Measurements from ENCODE around the gene CFAP52.
"Not testable (repeated sequence)": the region's sequence is repeated elsewhere in the genome, so short reads cannot be mapped to it uniquely, and the experiment has no call there.

The CFAP52 gene

GRCh38 chr17:9571201-9571600 lies 5.2 kb upstream of the CFAP52 start:
- DNase-seq, result no peak

GRCh38 chr17:9575381-9576101 lies 901 bp upstream of the CFAP52 start, which contains the start of gene STX8:
Gene STX8 (minus strand): TSS chr17:9575820. CDS start chr17:9575808, 12 bp downstream.
- peak; percentile 93 for DNase-seq

GRCh38 chr17:9577373-9577709 lies 899 bp downstream of the CFAP52 start:
- DNase-seq, result no peak

GRCh38 chr17:9587969-9588656 lies 11.7 kb downstream of the CFAP52 start:
- DNase-seq, result no peak

- no peak for DNase-seq
Observed at GRCh38 chr17:9594065-9594464, 17.6 kb downstream of the CFAP52 start.

GRCh38 chr17:9597638-9598037 lies 21.2 kb downstream of the CFAP52 start:
- DNase-seq, result not testable (repeated sequence)

GRCh38 chr17:9598661-9599060 lies 22.2 kb downstream of the CFAP52 start:
- no peak for DNase-seq

GRCh38 chr17:9604583-9604982 lies 28.1 kb downstream of the CFAP52 start:
- DNase-seq, result not testable (repeated sequence)

GRCh38 chr17:9606453-9606852 lies 30.0 kb downstream of the CFAP52 start:
- no peak for DNase-seq

GRCh38 chr17:9607058-9607457 lies 30.6 kb downstream of the CFAP52 start:
- DNase-seq, result not testable (repeated sequence)

- DNase-seq, result no peak
Observed at GRCh38 chr17:9611557-9611956, 35.1 kb downstream of the CFAP52 start.

- DNase-seq, result no peak
Observed at GRCh38 chr17:9612006-9612405, 35.6 kb downstream of the CFAP52 start.

GRCh38 chr17:9615486-9615885 lies 39.0 kb downstream of the CFAP52 start:
- no peak for DNase-seq

- no peak for DNase-seq
Observed at GRCh38 chr17:9622961-9623360, 46.5 kb downstream of the CFAP52 start.

- no peak for DNase-seq
Observed at GRCh38 chr17:9628509-9628908, 52.1 kb downstream of the CFAP52 start.

- no peak for DNase-seq
Observed at GRCh38 chr17:9632741-9633140, 56.3 kb downstream of the CFAP52 start.

GRCh38 chr17:9635340-9635739 lies 58.9 kb downstream of the CFAP52 start:
- DNase-seq, result no peak

GRCh38 chr17:9636501-9636900 lies 60.1 kb downstream of the CFAP52 start:
- no peak for DNase-seq

- not testable (repeated sequence) for DNase-seq
Observed at GRCh38 chr17:9640388-9640787, 63.9 kb downstream of the CFAP52 start.

- DNase-seq, result no peak
Observed at GRCh38 chr17:9643611-9644010, 67.2 kb downstream of the CFAP52 start.

- DNase-seq, result peak; percentile 70
Observed at GRCh38 chr17:9644910-9645751, 68.7 kb downstream of the CFAP52 start, which contains the start of gene USP43. Gene USP43 (plus strand): TSS chr17:9645517. CDS start chr17:9645633, 116 bp downstream.

- peak; percentile 64 for DNase-seq
Observed at GRCh38 chr17:9645851-9646545, 69.6 kb downstream of the CFAP52 start.

- no peak for DNase-seq
Observed at GRCh38 chr17:9646546-9646885, 70.1 kb downstream of the CFAP52 start.
